ENCODE measurements around the gene ICAM2.

Gene ICAM2

GRCh38 chr17:64020056-64020766 is at the start of gene ICAM2:
Gene ICAM2, minus strand, starts transcription at chr17:64020633. Its CDS starts 13,942 bp downstream, at chr17:64006691.
- DNase-seq, result no peak

- no peak for DNase-seq
Observed at GRCh38 chr17:64070213-64070612, 49.8 kb upstream of the ICAM2 start.

GRCh38 chr17:64069143-64069542 is 48.7 kb upstream of the ICAM2 start:
- DNase-seq, result no peak

- DNase-seq, result no peak
Observed at GRCh38 chr17:64067657-64068056, 47.2 kb upstream of the ICAM2 start.

- no peak for DNase-seq
Observed at GRCh38 chr17:64066716-64067115, 46.3 kb upstream of the ICAM2 start.

GRCh38 chr17:64065161-64065560 is 44.7 kb upstream of the ICAM2 start:
- no peak for DNase-seq

- no peak for DNase-seq
Observed at GRCh38 chr17:64064331-64064730, 43.9 kb upstream of the ICAM2 start.

GRCh38 chr17:64063766-64064224 is 43.4 kb upstream of the ICAM2 start:
- DNase-seq, result peak; percentile 18

GRCh38 chr17:64063088-64063487 is 42.7 kb upstream of the ICAM2 start:
- no peak for DNase-seq

- no peak for DNase-seq
Observed at GRCh38 chr17:64061178-64061898, 40.9 kb upstream of the ICAM2 start.

GRCh38 chr17:64060331-64060730 is 39.9 kb upstream of the ICAM2 start:
- DNase-seq, result no peak

GRCh38 chr17:64059756-64060155 is 39.3 kb upstream of the ICAM2 start:
- DNase-seq, result no peak

GRCh38 chr17:64058621-64059020 is 38.2 kb upstream of the ICAM2 start:
- DNase-seq, result no peak

- no peak for DNase-seq
Observed at GRCh38 chr17:64057701-64058263, 37.3 kb upstream of the ICAM2 start.

- no peak for DNase-seq
Observed at GRCh38 chr17:64056269-64057005, 36.0 kb upstream of the ICAM2 start.

- no peak for DNase-seq
Observed at GRCh38 chr17:64055183-64056142, 35.0 kb upstream of the ICAM2 start.

- no peak for DNase-seq
Observed at GRCh38 chr17:64054304-64054703, 33.9 kb upstream of the ICAM2 start.

- no peak for DNase-seq
Observed at GRCh38 chr17:64053101-64053500, 32.7 kb upstream of the ICAM2 start.

GRCh38 chr17:64051153-64051552 is 30.7 kb upstream of the ICAM2 start:
- no peak for DNase-seq

GRCh38 chr17:64048805-64049204 is 28.4 kb upstream of the ICAM2 start:
- no peak for DNase-seq

GRCh38 chr17:64045176-64045575 is 24.7 kb upstream of the ICAM2 start:
- no peak for DNase-seq
